ENCODE data around the gene GET4. TPM values are rescaled to one million over a fixed set of nuclear protein-coding genes. Genes with fewer than 3 reads are reported as not detected.

Gene GET4
- total and polyA plus RNA-seq, 2 of the 8 experiments (the other 6 are each of a cell fraction or from before 2014, with no cell fraction given): 56.7 to 74.1 TPM

GRCh38 chr7:911791-912480, 35.6 kb downstream of the GET4 start:
- no peaks in the 10 kb centered on the region; the same call in 1 of the 2 replicates for H3K23me2 ChIP-seq (ENCODE audit: low read depth, low read length)
- H3K56ac ChIP-seq (replicated peaks; ENCODE audit: insufficient read length, low read depth, low read length): no peak overlapping the region
- H3K23ac ChIP-seq (ENCODE audit: insufficient read length): no peak overlapping the region
- no peak overlapping the region for H4K5ac ChIP-seq (ENCODE audit: insufficient read length, low read depth, low read length)
- POLR2A ChIA-PET (ENCODE audit: partially characterized antibody): no interaction called here
- TF ChIP-seq CHD2 (IDR thresholded peaks at IDR 0.05; ENCODE audit: low read length) (no peak), HDAC6 (IDR thresholded peaks at IDR 0.05; ENCODE audit: low read depth, low read length) (no peak), CTCF (IDR thresholded peaks at IDR 0.05; ENCODE audit: control extremely low read depth in 1 of 3, insufficient read depth in 1 of 3, low read depth in 1 of 3, low read length in 3 of 3) (0 out of 4 replicates have a peak, but pooled peaks of 1 of the 3 experiments have one; percentile 14)
- peaks cover 0 to 8% (median 7%) of the 10 kb centered on the region in 4 experiments; a peak in 4 of 7 replicates for H3K27me3 ChIP-seq (replicated peaks in 1 of 4; ENCODE audit: control insufficient read depth in 3 of 4, extremely low read depth in 1 of 4, insufficient read depth in 3 of 4, low read length in 3 of 4)
- no peak for FAIRE-seq
- no peak overlapping the region for H3K18ac ChIP-seq (ENCODE audit: extremely low read depth, low read length)
- peaks cover 0 to 12% (median 2%) of the 10 kb centered on the region in 4 experiments; a peak in 3 of 7 replicates for H3K4me1 ChIP-seq (replicated peaks in 1 of 4; ENCODE audit: control insufficient read depth in 3 of 4, insufficient read depth in 4 of 4, low read length in 3 of 4)
- H2BK5ac ChIP-seq (ENCODE audit: low read depth, low read length): no peak overlapping the region
- no peak overlapping the region for H3K14ac ChIP-seq (ENCODE audit: insufficient read length)
- no peaks in the 10 kb centered on the region for H3K9me3 ChIP-seq (ENCODE audit: insufficient read depth in 2 of 2, low read depth in 1 of 2, low read length in 1 of 2)
- H3K36me3 ChIP-seq (ENCODE audit: control insufficient read depth in 2 of 4, insufficient read depth in 4 of 4, low read length in 3 of 4): no peaks in the 10 kb centered on the region
- H3K27ac ChIP-seq (ENCODE audit: low read depth, low read length): no peak overlapping the region
- no peak overlapping the region for H3K4me3 ChIP-seq (ENCODE audit: extremely low read depth in 1 of 4, insufficient read depth in 2 of 4, low read depth in 3 of 4, low read length in 4 of 4)
- no peak for DNase-seq (ENCODE audit: low read depth in 1 of 2, low spot score in 2 of 2)
- H4K8ac ChIP-seq (ENCODE audit: extremely low read depth, insufficient read depth, low read length): peak overlapping the region; percentile 79; the same call in 1 of the 2 replicates
- WGBS, 2 experiments (ENCODE audit: extremely low coverage in 1 of 2, insufficient coverage in 1 of 2, insufficient read length in 1 of 2, insufficient replicate concordance in 2 of 2, low coverage in 1 of 2, low lambda C conversion rate in 2 of 2, missing lambda C conversion rate in 1 of 2): 97% methylated on average over 23 of the region's 41 CpGs; no CpG with 5 or more reads in 1 of the 2 experiments
- no peak overlapping the region for H2BK12ac ChIP-seq (ENCODE audit: low read depth, low read length)
- H2BK15ac ChIP-seq (ENCODE audit: low read length): no peak overlapping the region
- no peak overlapping the region for H2AFZ ChIP-seq (ENCODE audit: low read length)
- CTCF ChIA-PET (ENCODE audit: partially characterized antibody): interaction anchor here (1.1 to 6.3 kb wide), 4 partner anchors 17 to 58 kb away, joined by 3 to 36 read pairs (median 5); no protein-coding TSS in a partner anchor
- H4K91ac ChIP-seq (replicated peaks; ENCODE audit: insufficient read length, low read length): peak overlapping the region; percentile 27
- H3K4me2 ChIP-seq (ENCODE audit: insufficient read depth in 1 of 2, low read depth in 2 of 2, low read length in 2 of 2): no peak overlapping the region
- H2BK20ac ChIP-seq (ENCODE audit: low read length): no peak overlapping the region
- no peaks in the 10 kb centered on the region for H3K79me1 ChIP-seq (ENCODE audit: low read depth, low read length)
- no peaks in the 10 kb centered on the region for H3K79me2 ChIP-seq (ENCODE audit: control insufficient read depth in 1 of 2, insufficient read depth in 2 of 2, low read length in 2 of 2)
- no peak overlapping the region for H2BK120ac ChIP-seq (replicated peaks; ENCODE audit: low read depth, low read length)
- H4K20me1 ChIP-seq (replicated peaks in 1 of 2; ENCODE audit: control insufficient read depth in 1 of 2, insufficient read depth in 2 of 2, low read length in 2 of 2): peaks cover 0 to 3% of the 10 kb centered on the region in 2 experiments
- 0 out of 2 replicates have a peak overlapping the region, but pooled peaks have one; percentile 24 for H2AK5ac ChIP-seq (ENCODE audit: low read depth, low read length)
- H3K9ac ChIP-seq (replicated peaks in 1 of 4; ENCODE audit: extremely low read depth in 1 of 4, low read depth in 3 of 4, low read length in 3 of 4): no peak overlapping the region
- no peak overlapping the region for H3K4ac ChIP-seq (replicated peaks; ENCODE audit: insufficient read length, low read depth, low read length)

Data from H1 (cell line).